Measurements from ENCODE around the gene IL27RA. TPM values are rescaled to one million over a fixed set of nuclear protein-coding genes. Genes with fewer than 3 reads are reported as not detected.

Gene IL27RA
- total and polyA plus RNA-seq, 2 experiments from 2014 or later = 5.8 to 8.5 TPM

- H3K4me3 ChIP-seq = no peak overlapping the region
- in situ Hi-C loops (cut with MboI) = no loop called here
- H3K27me3 ChIP-seq (replicated peaks; ENCODE audit: insufficient read depth) = no peaks in the 10 kb centered on the region
These were observed 37.8 kb upstream of the IL27RA start for GRCh38 chr19:13993590-13994300.

GRCh38 chr19:13995017-13995728, 36.4 kb upstream of the IL27RA start:
- in situ Hi-C loops (cut with MboI) = no loop called here
- H3K9ac ChIP-seq = peak overlapping the region; percentile 36; the same call in 1 of the 2 replicates
- TF ChIP-seq EZH2 (IDR thresholded peaks at IDR 0.05; ENCODE audit: insufficient read depth, poor library complexity, severe bottlenecking) (no peak), EZH2phosphoT487 (IDR thresholded peaks at IDR 0.05; ENCODE audit: insufficient read depth, low read depth) (no peak)
- no peak overlapping the region for H3K4me3 ChIP-seq
- H3K36me3 ChIP-seq (ENCODE audit: low read depth) = 0 out of 2 replicates have a peak, but pooled peaks cover 6% of the 10 kb centered on the region
- WGBS, 2 experiments (ENCODE audit: low coverage in 1 of 2, low lambda C conversion rate in 2 of 2, missing lambda C conversion rate in 2 of 2) = 44 to 46% methylated on average over 13 of the region's 13 CpGs
- no peaks in the 10 kb centered on the region for H3K4me1 ChIP-seq (ENCODE audit: insufficient read depth)
- no peaks in the 10 kb centered on the region for H3K9me2 ChIP-seq (ENCODE audit: insufficient read depth)
- no peak overlapping the region for H3K4me2 ChIP-seq (ENCODE audit: unreplicated experiment)
- no peaks in the 10 kb centered on the region for H3K27me3 ChIP-seq (replicated peaks; ENCODE audit: insufficient read depth)
- H3K9me3 ChIP-seq (ENCODE audit: low read depth) = peaks cover 8% of the 10 kb centered on the region
- DNase-seq = peak; percentile 79
- H3K79me2 ChIP-seq (ENCODE audit: insufficient read depth) = peaks cover 19% of the 10 kb centered on the region
- H2AFZ ChIP-seq = no peak overlapping the region
- no peaks in the 10 kb centered on the region for H3F3A ChIP-seq (ENCODE audit: insufficient read depth)
- no peaks in the 10 kb centered on the region for H4K20me1 ChIP-seq (ENCODE audit: insufficient read depth)
- peak overlapping the region; percentile 49 for H3K27ac ChIP-seq

More at GRCh38 chr19:13993590-13994300, 37.8 kb upstream of the IL27RA start:
- H3K27ac ChIP-seq = no peak overlapping the region
- no peak overlapping the region for H3K9ac ChIP-seq
- H3K79me2 ChIP-seq (ENCODE audit: insufficient read depth) = peaks cover 4% of the 10 kb centered on the region
- H3F3A ChIP-seq (ENCODE audit: insufficient read depth) = no peaks in the 10 kb centered on the region
- peaks cover 1% of the 10 kb centered on the region for H3K9me3 ChIP-seq (ENCODE audit: low read depth)
- no peak overlapping the region for H3K4me2 ChIP-seq (ENCODE audit: unreplicated experiment)
- no peaks in the 10 kb centered on the region for H3K36me3 ChIP-seq (ENCODE audit: low read depth)
- H3K4me1 ChIP-seq (ENCODE audit: insufficient read depth) = no peaks in the 10 kb centered on the region
- DNase-seq = no peak
- no peak overlapping the region for H2AFZ ChIP-seq
- WGBS, 2 experiments (ENCODE audit: low coverage in 1 of 2, low lambda C conversion rate in 2 of 2, missing lambda C conversion rate in 2 of 2) = 85 to 86% methylated on average over 9 to 22 of the region's 22 CpGs
- TF ChIP-seq EZH2phosphoT487 (IDR thresholded peaks at IDR 0.05; ENCODE audit: insufficient read depth, low read depth) = no peak
- TF ChIP-seq EZH2 (IDR thresholded peaks at IDR 0.05; ENCODE audit: insufficient read depth, poor library complexity, severe bottlenecking) = no peak
- no peaks in the 10 kb centered on the region for H4K20me1 ChIP-seq (ENCODE audit: insufficient read depth)
- no peaks in the 10 kb centered on the region for H3K9me2 ChIP-seq (ENCODE audit: insufficient read depth)

GRCh38 chr19:13995878-13996765, 35.4 kb upstream of the IL27RA start:
- Histone ChIP-seq H3K4me2 (ENCODE audit: unreplicated experiment) (no peak overlapping the region), H3K9me2 (ENCODE audit: insufficient read depth) (no peaks in the 10 kb centered on the region), H3K79me2 (ENCODE audit: insufficient read depth) (peaks cover 28% of the 10 kb centered on the region), H3K27me3 (replicated peaks; ENCODE audit: insufficient read depth) (no peaks in the 10 kb centered on the region), H3K9me3 (ENCODE audit: low read depth) (peaks cover 8% of the 10 kb centered on the region), H3K4me1 (ENCODE audit: insufficient read depth) (no peaks in the 10 kb centered on the region), H3K4me3 (no peak overlapping the region), H3K36me3 (ENCODE audit: low read depth) (0 out of 2 replicates have a peak, but pooled peaks cover 6% of the 10 kb centered on the region), H3F3A (ENCODE audit: insufficient read depth) (no peaks in the 10 kb centered on the region), H2AFZ (no peak overlapping the region), H3K27ac (no peak overlapping the region), H3K9ac (no peak overlapping the region), H4K20me1 (ENCODE audit: insufficient read depth) (no peaks in the 10 kb centered on the region)
- 82 to 87% methylated on average over 13 to 14 of the region's 14 CpGs for WGBS, 2 experiments (ENCODE audit: low coverage in 1 of 2, low lambda C conversion rate in 2 of 2, missing lambda C conversion rate in 2 of 2)
- DNase-seq = no peak
- TF ChIP-seq EZH2phosphoT487 (IDR thresholded peaks at IDR 0.05; ENCODE audit: insufficient read depth, low read depth) = no peak
- no peak for TF ChIP-seq EZH2 (IDR thresholded peaks at IDR 0.05; ENCODE audit: insufficient read depth, poor library complexity, severe bottlenecking)
- in situ Hi-C loops (cut with MboI) = no loop called here
